ENCODE results near the gene SAMD1. TPM values are rescaled to one million over a fixed set of nuclear protein-coding genes. Genes with fewer than 3 reads are reported as not detected.

SAMD1 gene
- total RNA-seq, 1 donor, result 40.4 TPM

DNA sequence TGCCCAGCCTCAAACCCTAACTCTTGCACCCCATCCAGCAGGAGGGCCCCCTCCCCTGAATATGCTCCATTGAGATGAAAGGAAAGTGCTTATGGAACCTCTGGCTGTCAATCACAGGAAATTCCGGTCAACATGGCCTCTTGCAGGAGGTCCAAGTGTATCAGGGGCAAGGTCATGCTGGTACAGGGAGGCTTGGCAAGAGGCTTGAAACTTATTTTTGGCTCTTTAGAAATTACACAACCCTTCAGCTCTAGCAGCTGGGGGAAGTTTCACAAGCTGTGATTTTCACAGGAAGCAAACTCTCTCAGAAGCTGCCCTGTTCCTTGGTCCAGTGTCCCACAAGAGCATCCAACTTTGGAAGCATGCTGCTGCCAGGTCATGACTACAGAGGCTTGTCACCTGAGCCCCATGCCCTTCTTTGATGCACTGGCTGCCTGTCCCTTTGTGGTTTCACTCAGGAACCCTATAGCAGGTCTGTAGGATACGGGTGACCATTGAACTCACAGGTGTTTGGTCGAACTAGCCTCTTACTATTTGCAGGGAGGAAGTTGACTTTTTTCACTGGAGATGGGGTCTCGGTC is 37.5 kb upstream of the SAMD1 start:
- no peak for DNase-seq (ENCODE audit: low read depth)
- TF ChIP-seq, protein P1, sequence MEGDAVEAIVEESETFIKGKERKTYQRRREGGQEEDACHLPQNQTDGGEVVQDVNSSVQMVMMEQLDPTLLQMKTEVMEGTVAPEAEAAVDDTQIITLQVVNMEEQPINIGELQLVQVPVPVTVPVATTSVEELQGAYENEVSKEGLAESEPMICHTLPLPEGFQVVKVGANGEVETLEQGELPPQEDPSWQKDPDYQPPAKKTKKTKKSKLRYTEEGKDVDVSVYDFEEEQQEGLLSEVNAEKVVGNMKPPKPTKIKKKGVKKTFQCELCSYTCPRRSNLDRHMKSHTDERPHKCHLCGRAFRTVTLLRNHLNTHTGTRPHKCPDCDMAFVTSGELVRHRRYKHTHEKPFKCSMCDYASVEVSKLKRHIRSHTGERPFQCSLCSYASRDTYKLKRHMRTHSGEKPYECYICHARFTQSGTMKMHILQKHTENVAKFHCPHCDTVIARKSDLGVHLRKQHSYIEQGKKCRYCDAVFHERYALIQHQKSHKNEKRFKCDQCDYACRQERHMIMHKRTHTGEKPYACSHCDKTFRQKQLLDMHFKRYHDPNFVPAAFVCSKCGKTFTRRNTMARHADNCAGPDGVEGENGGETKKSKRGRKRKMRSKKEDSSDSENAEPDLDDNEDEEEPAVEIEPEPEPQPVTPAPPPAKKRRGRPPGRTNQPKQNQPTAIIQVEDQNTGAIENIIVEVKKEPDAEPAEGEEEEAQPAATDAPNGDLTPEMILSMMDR (IDR thresholded peaks at IDR 0.05; ENCODE audit: insufficient read depth, low read length), result no peak
- H3K4me3 ChIP-seq (ENCODE audit: low read depth, low read length), result no peak overlapping the region

DNA sequence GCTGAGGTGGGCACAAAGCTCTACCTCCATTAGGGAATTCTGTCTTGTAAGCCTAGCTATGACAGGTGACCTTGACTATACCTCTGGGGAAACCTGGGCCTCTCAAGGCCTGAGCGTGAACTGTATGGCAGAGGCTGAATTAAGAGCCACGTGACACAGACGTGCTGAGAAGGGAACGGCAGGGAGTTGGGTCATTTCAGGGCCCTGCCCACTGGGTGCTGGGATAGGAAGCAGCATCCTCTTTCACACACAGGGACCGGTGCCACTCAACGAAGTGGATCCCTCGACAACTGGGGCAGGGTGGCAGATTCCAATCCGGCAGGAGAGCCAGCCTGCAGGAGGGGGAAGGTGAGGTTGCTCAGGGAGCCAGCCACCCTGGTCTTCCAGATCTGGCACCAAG is 36.6 kb upstream of the SAMD1 start:
- no peak for DNase-seq (ENCODE audit: low read depth)
- TF ChIP-seq, protein P1 (IDR thresholded peaks at IDR 0.05; ENCODE audit: insufficient read depth, low read length), result no peak

DNA sequence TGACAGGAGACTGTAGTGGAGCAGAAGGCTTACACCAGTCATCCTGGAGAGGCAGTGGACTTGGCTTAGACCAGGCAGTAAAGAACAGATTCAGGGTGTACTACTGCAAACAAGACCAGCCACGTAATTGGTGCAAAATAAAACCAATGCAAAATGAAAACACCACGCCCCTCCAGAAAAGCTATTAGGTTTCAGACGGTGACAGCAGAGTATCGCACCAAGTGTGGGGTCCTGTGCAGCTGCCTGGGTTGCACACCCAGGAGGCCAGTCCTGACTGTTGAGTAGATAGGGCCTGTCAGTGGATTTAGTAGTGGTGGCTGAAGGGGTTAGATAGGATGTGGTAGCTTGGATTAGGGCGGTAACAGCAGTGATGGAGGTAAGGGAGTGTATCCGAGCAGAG is 32.4 kb upstream of the SAMD1 start:
- no peak for DNase-seq (ENCODE audit: low read depth)

More for the DNA sequence above, 36.6 kb upstream of the SAMD1 start:
- H3K4me3 ChIP-seq (ENCODE audit: low read depth, low read length), result no peak overlapping the region

DNA sequence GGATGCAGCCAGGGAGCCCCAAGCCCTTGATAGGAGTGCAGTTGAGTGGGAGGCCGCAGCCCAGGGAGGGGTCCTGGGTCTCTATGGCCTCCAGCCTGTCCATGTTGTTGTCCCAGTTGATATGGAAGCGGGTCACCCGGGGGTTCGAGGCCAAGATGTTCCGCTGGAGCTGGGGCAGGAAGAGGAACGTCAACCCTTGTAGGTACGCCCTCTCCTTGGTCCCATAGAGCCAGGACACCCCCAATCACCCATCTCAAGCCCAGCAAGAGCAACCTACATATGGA is 29.9 kb upstream of the SAMD1 start:
- no peak overlapping the region for H3K4me3 ChIP-seq (ENCODE audit: low read depth, low read length)
- TF ChIP-seq, protein P1 (IDR thresholded peaks at IDR 0.05; ENCODE audit: insufficient read depth, low read length), result no peak
- no peak for DNase-seq (ENCODE audit: low read depth)

More for the DNA sequence above, 32.4 kb upstream of the SAMD1 start:
- H3K4me3 ChIP-seq (ENCODE audit: low read depth, low read length), result no peak overlapping the region
- TF ChIP-seq, protein P1 (IDR thresholded peaks at IDR 0.05; ENCODE audit: insufficient read depth, low read length), result no peak

DNA sequence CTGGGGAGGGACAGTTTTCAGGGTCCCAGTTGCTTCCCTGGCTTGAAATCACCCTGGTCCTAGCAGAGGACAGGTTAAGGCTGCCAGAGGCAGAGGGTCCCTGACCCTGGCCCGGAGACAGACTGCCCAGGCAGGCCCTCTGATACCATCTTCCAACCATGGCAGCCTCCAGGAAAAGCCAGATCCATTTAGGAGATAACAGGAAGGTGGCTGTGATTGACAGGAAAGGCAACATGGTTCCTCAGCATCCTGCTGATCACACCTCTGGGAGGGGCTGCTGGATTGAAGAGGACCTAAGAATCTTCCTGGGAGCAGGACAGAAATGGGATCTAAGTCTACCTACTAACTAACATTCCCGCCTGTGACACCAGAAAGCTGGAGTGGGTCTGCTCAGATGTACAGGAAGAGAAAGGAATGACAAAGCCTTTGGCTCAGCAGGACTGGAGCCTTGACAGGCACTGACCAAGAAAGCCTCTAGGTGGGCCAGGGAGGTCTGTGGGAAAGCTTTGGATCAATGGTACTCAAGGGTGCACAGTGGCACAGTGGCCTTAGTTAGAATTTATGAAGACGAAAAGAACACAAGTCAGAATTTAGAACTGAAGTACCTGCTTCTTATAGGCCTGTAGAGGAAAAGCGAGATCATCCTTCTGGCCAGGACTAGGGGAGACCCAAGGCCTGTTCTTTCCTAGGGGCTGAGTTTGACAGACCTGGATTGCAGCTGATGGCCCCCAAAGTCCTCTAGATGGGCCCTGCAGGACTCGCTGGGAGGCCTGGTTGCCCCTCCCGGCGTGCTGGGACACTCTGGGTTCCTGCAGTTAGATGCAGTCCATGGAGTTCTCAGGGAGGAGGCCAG is 29.3 kb upstream of the SAMD1 start:
- TF ChIP-seq, protein P1 (IDR thresholded peaks at IDR 0.05; ENCODE audit: insufficient read depth, low read length), result no peak
- DNase-seq (ENCODE audit: low read depth), result no peak
- no peak overlapping the region for H3K4me3 ChIP-seq (ENCODE audit: low read depth, low read length)

DNA sequence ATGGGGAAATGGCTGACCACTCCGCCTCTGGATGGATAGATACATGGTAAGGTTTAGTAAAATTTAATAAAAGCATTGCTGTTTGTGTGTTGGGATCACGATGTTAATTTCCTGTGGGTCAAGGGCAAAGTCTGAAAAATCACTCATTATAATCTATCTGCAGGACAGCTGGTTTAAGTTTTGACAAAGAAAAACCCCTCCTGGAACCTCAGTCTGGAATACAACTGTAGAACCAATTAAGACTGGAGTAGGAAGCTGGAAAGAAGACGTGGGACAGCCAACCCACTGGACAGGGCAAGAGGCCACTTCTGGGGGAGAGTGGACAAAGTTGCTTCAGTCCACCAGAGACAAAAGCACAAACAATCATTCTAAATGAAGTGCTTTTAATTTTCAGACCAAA is 28.6 kb upstream of the SAMD1 start:
- no peak for DNase-seq (ENCODE audit: low read depth)
- TF ChIP-seq, protein P1 (IDR thresholded peaks at IDR 0.05; ENCODE audit: insufficient read depth, low read length), result no peak
- peak overlapping the region; percentile 66 for H3K4me3 ChIP-seq (ENCODE audit: low read depth, low read length)
